HepG2 (cell line): ENCODE measurements around the gene VSNL1.

Experiments used
- AFF4 ChIP-seq: sonication (generic); formaldehyde crosslinking; IDR thresholded peaks from 2 replicates; pipeline ENCODE4 v1.4.0; 2020; ENCODE audit warnings: missing genetic modification reagents
- GTF2F1 ChIP-seq: fragments of 150-350 bp; IDR thresholded peaks from 2 replicates; pipeline ENCODE4 v1.6.1; 2014; ENCODE audit warnings: low read length
- NR2F2 ChIP-seq: IDR thresholded peaks from 2 replicates; pipeline ENCODE4 v1.6.1; 2012; ENCODE audit warnings: low read depth, inconsistent platforms, borderline replicate concordance
- SIN3A ChIP-seq: IDR thresholded peaks from 2 replicates; pipeline ENCODE4 v1.6.1; 2011; ENCODE audit warnings: low read depth, mild to moderate bottlenecking, control low read depth, low read length, borderline replicate concordance
- SMC3 ChIP-seq: IDR thresholded peaks from 2 replicates; pipeline ENCODE4 v1.6.1; 2011; ENCODE audit warnings: low read length, improper control_type of control experiment
- ZBTB20 ChIP-seq: sonication (generic); formaldehyde crosslinking; IDR thresholded peaks from 2 replicates; pipeline ENCODE4 v1.8.1; 2023; ENCODE audit warnings: missing genetic modification reagents, low read depth, mild to moderate bottlenecking, borderline replicate concordance
- ZKSCAN1 ChIP-seq: fragments of 150-350 bp; IDR thresholded peaks from 2 replicates; pipeline ENCODE4 v1.6.1; 2014; ENCODE audit warnings: low read length
- ZNF274 ChIP-seq: sonication (generic); formaldehyde crosslinking; IDR thresholded peaks from 2 replicates; pipeline ENCODE4 v1.5.1; 2020; ENCODE audit warnings: mild to moderate bottlenecking, missing genetic modification reagents
- ZNF597 ChIP-seq: sonication (generic); formaldehyde crosslinking; IDR thresholded peaks from 2 replicates; pipeline ENCODE4 v1.5.0; 2020; ENCODE audit warnings: missing genetic modification reagents
- ZNF777 ChIP-seq: sonication (generic); formaldehyde crosslinking; IDR thresholded peaks from 2 replicates; pipeline ENCODE4 v1.4.0; 2020; ENCODE audit warnings: missing genetic modification reagents

GRCh38 chr2:17545680-17546613, 5.5 kb downstream of the VSNL1 start:
- TF ChIP-seq ZNF777 (no peak), ZKSCAN1 (no peak), ZNF597 (no peak), AFF4 (no peak), NR2F2 (no peak), ZBTB20 (CRISPR knock-in tag) (no peak), GTF2F1 (no peak), SIN3A (no peak), ZNF274 (CRISPR knock-in tag) (no peak), SMC3 (no peak)
